ENCODE measurements around the gene INF2.

INF2 gene

GRCh38 chr14:104751539-104752422, 62.4 kb downstream of the INF2 start:
- DNase-seq (ENCODE audit: low read depth in 2 of 2) = no peak

- no peak for DNase-seq (ENCODE audit: low read depth in 2 of 2)
These were observed 63.0 kb downstream of the INF2 start for GRCh38 chr14:104752423-104752734.

- peak; percentile 97 to 98 for DNase-seq (ENCODE audit: low read depth in 2 of 2)
These were observed 63.5 kb downstream of the INF2 start, which contains the start of gene SIVA1 for GRCh38 chr14:104752735-104753527. SIVA1 (plus strand) TSS chr14:104753147; CDS start chr14:104753202, 55 bp downstream.

- no peak for DNase-seq (ENCODE audit: low read depth in 2 of 2)
These were observed 64.3 kb downstream of the INF2 start for GRCh38 chr14:104753528-104754212.

- no peak for DNase-seq (ENCODE audit: low read depth in 2 of 2)
These were observed 64.9 kb downstream of the INF2 start for GRCh38 chr14:104754213-104754851.

GRCh38 chr14:104755621-104756020, 66.2 kb downstream of the INF2 start:
- DNase-seq (ENCODE audit: low read depth in 2 of 2) = no peak

- DNase-seq (ENCODE audit: low read depth in 2 of 2) = no peak
These were observed 67.2 kb downstream of the INF2 start for GRCh38 chr14:104756477-104757237.

GRCh38 chr14:104757238-104757585, 67.8 kb downstream of the INF2 start:
- DNase-seq (ENCODE audit: low read depth in 2 of 2) = no peak

GRCh38 chr14:104757681-104758392, 68.4 kb downstream of the INF2 start:
- no peak for DNase-seq (ENCODE audit: low read depth in 2 of 2)

GRCh38 chr14:104758981-104759969, 69.9 kb downstream of the INF2 start:
- no peak for DNase-seq (ENCODE audit: low read depth in 2 of 2)

GRCh38 chr14:104765517-104765916, 76.1 kb downstream of the INF2 start:
- no peak for DNase-seq (ENCODE audit: low read depth in 2 of 2)

GRCh38 chr14:104766256-104766862, 76.9 kb downstream of the INF2 start:
- DNase-seq (ENCODE audit: low read depth in 2 of 2) = no peak

- DNase-seq (ENCODE audit: low read depth in 2 of 2) = no peak
These were observed 77.6 kb downstream of the INF2 start for GRCh38 chr14:104766863-104767633.

- DNase-seq (ENCODE audit: low read depth in 2 of 2) = no peak
These were observed 78.2 kb downstream of the INF2 start for GRCh38 chr14:104767634-104767918.

- peak; percentile 22 to 32 for DNase-seq (ENCODE audit: low read depth in 2 of 2)
These were observed 79.3 kb downstream of the INF2 start for GRCh38 chr14:104768437-104769323.

GRCh38 chr14:104769324-104770071, 80.1 kb downstream of the INF2 start:
- DNase-seq (ENCODE audit: low read depth in 2 of 2) = no peak

All from fibroblast of skin of left biceps (primary cell).